H54 (cell line): ENCODE results near the gene GLCCI1.

ENCODE experiments used
- DNase-seq: peaks from one replicate; pipeline ENCODE4 v3.0.0; 2011; ENCODE audit warnings: low spot score, mixed read lengths; ENCODE audit not compliant: insufficient read length
- FAIRE-seq: peaks from 3 replicates; lab custom pipeline; 2011; peaks lifted over from hg19 to GRCh38; lab: Jason Lieb, UNC
- POLR2A ChIP-seq: IDR thresholded peaks from 2 replicates; pipeline ENCODE4 v1.6.1; 2011; ENCODE audit warnings: low read depth, mild to moderate bottlenecking, low read length

The GLCCI1 gene

GRCh38 chr7:8119262-8119661, 150.7 kb downstream of the GLCCI1 start:
- no peak for FAIRE-seq
- DNase-seq, result no peak
- TF ChIP-seq POLR2A, result no peak

GRCh38 chr7:8120390-8121058, 151.9 kb downstream of the GLCCI1 start:
- FAIRE-seq (no peak), DNase-seq (no peak)
- no peak for TF ChIP-seq POLR2A

- FAIRE-seq (no peak), DNase-seq (no peak)
- TF ChIP-seq POLR2A, result no peak
Measured at GRCh38 chr7:8121243-8121642, 152.6 kb downstream of the GLCCI1 start.

- TF ChIP-seq POLR2A, result no peak
- no peak for FAIRE-seq
- no peak for DNase-seq
Measured at GRCh38 chr7:8125680-8126444, 157.3 kb downstream of the GLCCI1 start.

- no peak for TF ChIP-seq POLR2A
- DNase-seq (no peak), FAIRE-seq (no peak)
Measured at GRCh38 chr7:8126601-8127167, 158.1 kb downstream of the GLCCI1 start.

- DNase-seq (no peak), FAIRE-seq (no peak)
- no peak for TF ChIP-seq POLR2A
Measured at GRCh38 chr7:8128449-8129317, 160.1 kb downstream of the GLCCI1 start.

GRCh38 chr7:8129318-8129659, 160.7 kb downstream of the GLCCI1 start:
- DNase-seq (no peak), FAIRE-seq (no peak)
- no peak for TF ChIP-seq POLR2A

- TF ChIP-seq POLR2A, result no peak
- FAIRE-seq (no peak), DNase-seq (no peak)
Measured at GRCh38 chr7:8130663-8131062, 162.1 kb downstream of the GLCCI1 start.

- FAIRE-seq (no peak), DNase-seq (no peak)
- no peak for TF ChIP-seq POLR2A
Measured at GRCh38 chr7:8131694-8132605, 163.4 kb downstream of the GLCCI1 start.

- DNase-seq (no peak), FAIRE-seq (no peak)
- TF ChIP-seq POLR2A, result no peak
Measured at GRCh38 chr7:8133188-8133848, 164.7 kb downstream of the GLCCI1 start.

- FAIRE-seq, result no peak
Measured at GRCh38 chr7:8134089-8134733, 165.6 kb downstream of the GLCCI1 start.

GRCh38 chr7:8135417-8135816, 166.8 kb downstream of the GLCCI1 start:
- TF ChIP-seq POLR2A, result no peak
- DNase-seq, result no peak
- no peak for FAIRE-seq

More at GRCh38 chr7:8134089-8134733, 165.6 kb downstream of the GLCCI1 start:
- DNase-seq, result no peak
- TF ChIP-seq POLR2A, result no peak
